Erythroblast (primary cell): ENCODE measurements around the gene IFI16.

Experiments
- GATA1 ChIP-seq: IDR thresholded peaks from 2 replicates; pipeline ENCODE4 v1.6.1; 2011; ENCODE audit warnings: low read depth, mild to moderate bottlenecking, control low read depth, low read length, moderate library complexity
- POLR2A ChIP-seq: IDR thresholded peaks from 2 replicates; pipeline ENCODE4 v1.6.1; 2011; ENCODE audit warnings: mild to moderate bottlenecking, low read length

DNA sequence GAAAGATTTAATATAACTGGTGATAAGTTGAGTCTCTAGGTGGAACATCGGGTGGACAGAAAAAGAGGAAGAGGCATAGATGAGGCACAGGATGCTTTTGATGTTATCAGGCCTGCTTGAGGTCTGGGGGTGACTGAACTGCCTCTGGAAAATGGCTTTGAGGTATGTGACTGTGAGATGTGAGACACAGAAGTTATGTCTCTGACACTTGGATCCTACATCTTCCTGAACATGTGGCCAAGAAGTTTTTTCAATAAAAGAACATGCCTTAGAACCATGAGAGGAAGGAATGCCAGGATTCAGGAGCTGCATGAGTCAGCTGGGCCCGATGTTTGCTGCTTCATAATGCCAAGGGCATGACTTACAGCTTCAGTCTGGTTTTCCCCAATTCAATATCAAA lies 78.3 kb downstream of the IFI16 start:
- TF ChIP-seq POLR2A: no peak
- TF ChIP-seq GATA1: no peak
